AG04450 (cell line): ENCODE data around the gene CACNA1E. TPM values are rescaled to one million over a fixed set of nuclear protein-coding genes. Genes with fewer than 3 reads are reported as not detected.

ENCODE experiments used
- CTCF ChIA-PET: fragments of 300-600, 350-600 bp; formaldehyde crosslinking; extraction: SDS; loops from one replicate; lab custom pipeline; 2022; ENCODE audit warnings: antibody characterized with exemption, inconsistent platforms; lab: Charles Lee
- POLR2A ChIA-PET: fragments of 350-600 bp; formaldehyde crosslinking; extraction: SDS; loops from one replicate; lab custom pipeline; 2021; ENCODE audit warnings: antibody characterized with exemption, inconsistent platforms; lab: Yijun Ruan, JAX
- DNase-seq: peaks from one replicate; pipeline ENCODE4 v3.0.0-alpha.2; 2011; ENCODE audit warnings: low read depth, low spot score
- H3K27ac ChIP-seq: one replicate; pipeline ENCODE4 v1.5.1; 2012; ENCODE audit warnings: low read depth, low read length, control low read depth
- H3K27me3 ChIP-seq: one replicate; pipeline ENCODE4 v1.6.0; 2012; ENCODE audit warnings: low read length; ENCODE audit not compliant: control insufficient read depth, insufficient read depth
- H3K4me3 ChIP-seq: 2 replicates; pipeline ENCODE4 v1.5.1; 2011; ENCODE audit warnings: mild to moderate bottlenecking, low read depth, low read length, control low read depth
- H3K9me3 ChIP-seq: 2 replicates; pipeline ENCODE4 v1.5.1; 2012; ENCODE audit warnings: low read length; ENCODE audit not compliant: control insufficient read depth, insufficient read depth
- polyA plus RNA-seq: library from polyadenylated mRNA; depleted of rRNA; stranded (reverse); fragments of >200 nt; gene quantifications from 2 replicates; pipeline ENCODE4 v1.2.3, GENCODE V29; 2011
- TF ChIP-seq, protein P1 (sequence below): IDR thresholded peaks from 2 replicates; pipeline ENCODE4 v1.5.1; 2011; ENCODE audit warnings: low read depth, low read length, control low read depth, inconsistent platforms

Gene CACNA1E
- polyA plus RNA-seq, 1 experiment, result not detected

DNA sequence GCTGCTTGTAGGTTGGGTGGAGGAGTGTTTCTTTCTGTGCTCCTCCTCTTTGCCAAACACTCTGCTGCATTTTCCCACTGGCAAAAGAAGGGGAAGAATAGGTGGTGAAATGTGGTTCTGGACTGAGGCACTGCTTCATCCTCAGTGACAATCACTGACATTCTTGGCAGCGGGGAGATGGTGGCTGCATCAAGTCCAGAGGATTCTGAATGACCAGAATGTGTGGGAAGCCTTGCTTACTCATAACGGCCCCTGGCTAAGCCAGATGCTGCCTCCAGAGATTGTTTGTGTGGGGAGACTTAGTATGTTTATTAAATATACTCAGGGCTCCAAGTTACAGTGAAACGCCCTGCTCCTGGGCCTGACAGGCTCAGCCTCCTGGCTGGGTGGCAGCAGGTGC, 160.3 kb downstream of the CACNA1E start:
- TF ChIP-seq, protein P1, sequence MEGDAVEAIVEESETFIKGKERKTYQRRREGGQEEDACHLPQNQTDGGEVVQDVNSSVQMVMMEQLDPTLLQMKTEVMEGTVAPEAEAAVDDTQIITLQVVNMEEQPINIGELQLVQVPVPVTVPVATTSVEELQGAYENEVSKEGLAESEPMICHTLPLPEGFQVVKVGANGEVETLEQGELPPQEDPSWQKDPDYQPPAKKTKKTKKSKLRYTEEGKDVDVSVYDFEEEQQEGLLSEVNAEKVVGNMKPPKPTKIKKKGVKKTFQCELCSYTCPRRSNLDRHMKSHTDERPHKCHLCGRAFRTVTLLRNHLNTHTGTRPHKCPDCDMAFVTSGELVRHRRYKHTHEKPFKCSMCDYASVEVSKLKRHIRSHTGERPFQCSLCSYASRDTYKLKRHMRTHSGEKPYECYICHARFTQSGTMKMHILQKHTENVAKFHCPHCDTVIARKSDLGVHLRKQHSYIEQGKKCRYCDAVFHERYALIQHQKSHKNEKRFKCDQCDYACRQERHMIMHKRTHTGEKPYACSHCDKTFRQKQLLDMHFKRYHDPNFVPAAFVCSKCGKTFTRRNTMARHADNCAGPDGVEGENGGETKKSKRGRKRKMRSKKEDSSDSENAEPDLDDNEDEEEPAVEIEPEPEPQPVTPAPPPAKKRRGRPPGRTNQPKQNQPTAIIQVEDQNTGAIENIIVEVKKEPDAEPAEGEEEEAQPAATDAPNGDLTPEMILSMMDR, result no peak
- ChIA-PET POLR2A (no interaction called here), CTCF (no interaction called here)

DNA sequence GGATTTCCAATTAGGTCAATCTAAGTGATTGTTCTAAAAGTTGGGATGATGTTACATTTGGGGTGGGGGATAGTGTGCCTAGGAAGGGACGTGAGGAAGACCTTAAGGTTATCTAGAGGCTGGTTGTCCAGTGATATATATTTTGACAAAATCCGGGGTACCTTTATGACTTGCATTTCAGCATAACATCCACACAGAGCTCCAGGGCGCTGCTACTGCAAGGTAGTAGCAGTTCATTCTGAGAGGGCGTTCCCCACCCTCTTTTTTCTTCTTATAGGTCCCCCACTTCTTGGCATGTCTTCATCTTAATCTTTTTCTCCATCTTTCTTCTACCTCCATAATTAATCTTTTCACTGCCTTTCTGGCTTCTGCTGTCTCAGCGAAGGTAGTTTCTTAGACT, 161.9 kb downstream of the CACNA1E start:
- no peak for DNase-seq
- Histone ChIP-seq H3K27ac (no peak overlapping the region), H3K4me3 (no peak overlapping the region), H3K27me3 (peaks cover 2% of the 10 kb centered on the region), H3K9me3 (no peaks in the 10 kb centered on the region)
- TF ChIP-seq, protein P1, result no peak
- ChIA-PET POLR2A (no interaction called here), CTCF (no interaction called here)

More for the DNA sequence above, 160.3 kb downstream of the CACNA1E start:
- H3K27ac ChIP-seq, result no peak overlapping the region
- peaks cover under 1% of the 10 kb centered on the region for H3K27me3 ChIP-seq
- H3K9me3 ChIP-seq, result no peaks in the 10 kb centered on the region
- DNase-seq, result no peak
- H3K4me3 ChIP-seq, result no peak overlapping the region

DNA sequence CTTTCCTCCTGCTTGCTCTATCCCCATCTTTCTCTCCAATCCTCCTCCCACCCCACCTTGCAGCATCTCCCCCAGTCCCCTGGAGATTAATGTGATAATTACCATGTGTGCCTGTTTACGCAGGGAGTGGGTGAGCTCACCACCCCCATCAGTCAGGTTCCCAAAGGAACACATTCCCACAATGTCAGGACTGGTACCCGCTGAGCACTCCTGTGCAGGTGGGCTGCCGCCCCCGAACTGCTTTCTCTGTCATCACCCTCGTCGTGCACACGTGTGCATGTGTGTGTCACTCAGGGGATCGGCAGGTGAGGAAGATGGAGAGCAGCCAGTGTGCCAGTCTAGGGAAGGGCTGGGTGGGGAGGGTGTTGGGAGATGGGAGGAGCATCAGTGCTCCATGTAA, 163.4 kb downstream of the CACNA1E start:
- DNase-seq, result no peak
- Histone ChIP-seq H3K27me3 (peaks cover 2% of the 10 kb centered on the region), H3K4me3 (no peak overlapping the region), H3K9me3 (no peaks in the 10 kb centered on the region), H3K27ac (no peak overlapping the region)
- ChIA-PET POLR2A (no interaction called here), CTCF (interaction anchor here (0.6 kb wide), 1 partner anchor 663 kb away, joined by 8 read pairs; no protein-coding TSS in a partner anchor)
- TF ChIP-seq, protein P1, result no peak

DNA sequence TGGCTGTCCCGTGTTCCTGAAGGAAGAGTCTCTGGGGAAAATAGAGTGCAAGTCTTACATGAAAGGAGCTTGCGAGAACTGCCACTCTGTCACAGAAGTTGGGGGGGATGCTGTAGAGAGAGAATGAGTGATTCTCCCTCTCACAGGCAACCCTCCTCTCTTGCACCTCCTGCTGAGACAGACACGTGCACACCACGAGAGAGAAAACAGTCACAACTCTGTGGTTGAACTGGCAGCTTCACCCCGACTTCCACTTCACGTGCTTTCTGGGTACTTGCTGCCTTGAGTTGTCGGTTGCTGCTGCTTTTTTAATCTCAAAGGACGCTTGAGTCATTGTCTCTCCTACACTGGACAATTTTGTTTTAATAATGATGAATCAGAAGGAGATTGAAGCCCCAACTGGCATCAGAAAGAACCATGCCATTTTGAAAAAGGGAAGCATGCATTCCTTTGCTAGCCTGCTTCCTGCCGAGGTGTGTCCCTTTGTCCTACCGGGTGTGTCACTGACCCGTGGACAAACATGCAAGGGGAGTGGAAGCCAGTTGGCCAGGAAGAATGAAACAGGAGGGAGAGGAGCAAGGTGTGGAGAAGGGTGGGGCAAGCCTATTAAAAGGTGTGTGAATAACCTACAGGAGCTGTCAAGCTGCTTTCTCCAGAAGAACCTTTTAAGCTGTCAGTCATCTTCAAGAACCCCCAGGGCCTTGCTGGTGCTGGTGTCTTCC, 164.2 kb downstream of the CACNA1E start:
- DNase-seq, result no peak
- CTCF ChIA-PET, result no interaction called here
- Histone ChIP-seq H3K27me3 (peaks cover 2% of the 10 kb centered on the region), H3K9me3 (no peaks in the 10 kb centered on the region), H3K4me3 (no peak overlapping the region), H3K27ac (no peak overlapping the region)
- TF ChIP-seq, protein P1, result no peak
- POLR2A ChIA-PET, result no interaction called here

DNA sequence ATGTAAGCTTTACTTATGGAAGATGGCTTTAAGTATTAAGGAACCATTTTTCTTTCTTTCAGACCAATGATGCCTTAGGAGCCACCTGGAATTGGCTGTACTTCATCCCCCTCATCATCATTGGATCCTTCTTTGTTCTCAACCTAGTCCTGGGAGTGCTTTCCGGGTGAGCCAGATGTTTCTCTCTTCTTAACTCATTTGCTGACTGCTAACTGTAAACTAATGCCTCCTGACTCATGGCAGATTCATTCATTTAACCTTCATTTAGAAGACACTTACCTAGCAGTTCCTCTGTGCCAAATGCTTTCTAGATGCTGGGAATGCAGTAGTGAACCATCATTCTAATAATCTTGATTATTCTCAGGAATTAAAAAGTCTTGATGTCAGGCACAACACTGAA, 168.0 kb downstream of the CACNA1E start:
- CTCF ChIA-PET, result no interaction called here

More for the DNA sequence above, 168.0 kb downstream of the CACNA1E start:
- Histone ChIP-seq H3K4me3 (no peak overlapping the region), H3K9me3 (no peaks in the 10 kb centered on the region; the same call in 1 of the 2 replicates), H3K27me3 (peaks cover 2% of the 10 kb centered on the region), H3K27ac (no peak overlapping the region)
- TF ChIP-seq, protein P1, result no peak
- POLR2A ChIA-PET, result no interaction called here
- no peak for DNase-seq
